Effector memory CD4-positive, alpha-beta T cell (primary cell): ENCODE measurements around the gene EPC1.

Source experiments
- DNase-seq, 3 donors: peaks; one replicate each; pipeline ENCODE4 v3.0.0-alpha.2; 2020
- H3K27ac ChIP-seq: 2 replicates; pipeline ENCODE4 v1.7.0; 2013; ENCODE audit warnings: mild to moderate bottlenecking, low read length, moderate library complexity; ENCODE audit not compliant: insufficient read depth, poor library complexity, severe bottlenecking
- H3K27me3 ChIP-seq: replicated peaks from 2 replicates; pipeline ENCODE4 v1.7.0; 2013; ENCODE audit warnings: mild to moderate bottlenecking, low read length; ENCODE audit not compliant: insufficient read depth, control insufficient read depth, poor library complexity, severe bottlenecking
- H3K36me3 ChIP-seq: 2 replicates; pipeline ENCODE4 v1.7.0; 2013; ENCODE audit warnings: mild to moderate bottlenecking, low read length, moderate library complexity; ENCODE audit not compliant: control insufficient read depth, insufficient read depth
- H3K4me1 ChIP-seq: 2 replicates; pipeline ENCODE4 v1.7.0; 2013; ENCODE audit warnings: low read length, mild to moderate bottlenecking; ENCODE audit not compliant: control insufficient read depth, insufficient read depth, poor library complexity, severe bottlenecking
- H3K4me3 ChIP-seq: 2 replicates; pipeline ENCODE4 v1.7.0; 2013; ENCODE audit warnings: low read length, low read depth, mild to moderate bottlenecking; ENCODE audit not compliant: insufficient read depth, poor library complexity, severe bottlenecking
- H3K9me3 ChIP-seq: 2 replicates; pipeline ENCODE4 v1.7.0; 2013; ENCODE audit warnings: mild to moderate bottlenecking, low read length, moderate library complexity; ENCODE audit not compliant: control insufficient read depth

The EPC1 gene

DNA sequence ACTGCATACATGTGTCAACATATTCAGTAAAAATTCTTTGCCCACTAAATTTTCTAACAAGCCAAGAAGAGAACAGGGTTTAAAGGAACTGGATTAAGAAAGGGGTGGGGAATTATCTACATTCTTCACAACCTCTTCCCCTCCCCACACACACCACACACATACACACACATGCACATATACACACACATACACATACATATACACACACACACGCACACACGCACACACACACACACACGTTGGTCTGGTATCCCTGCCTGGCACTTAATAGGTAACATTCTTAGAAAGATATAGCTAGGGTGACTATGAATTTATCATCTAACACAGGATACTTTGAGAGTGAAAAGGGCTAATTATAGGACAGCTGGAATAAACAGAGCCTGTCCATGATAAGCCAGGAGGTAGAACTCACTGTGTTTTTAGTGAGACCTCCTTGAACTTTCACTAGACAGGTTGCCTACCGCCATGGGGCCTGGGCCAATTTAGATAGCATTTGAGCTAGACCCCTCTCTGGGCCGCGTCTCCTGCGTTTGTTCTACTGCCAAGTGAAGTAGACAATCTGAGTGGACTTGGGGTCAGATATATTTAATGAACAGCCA is 33.1 kb upstream of the EPC1 start:
- Histone ChIP-seq H3K27ac (peak overlapping the region; percentile 88), H3K4me1 (no peaks in the 10 kb centered on the region), H3K36me3 (no peaks in the 10 kb centered on the region), H3K4me3 (peak overlapping the region; percentile 86), H3K27me3 (no peaks in the 10 kb centered on the region), H3K9me3 (no peaks in the 10 kb centered on the region)
- DNase-seq, result no peak

DNA sequence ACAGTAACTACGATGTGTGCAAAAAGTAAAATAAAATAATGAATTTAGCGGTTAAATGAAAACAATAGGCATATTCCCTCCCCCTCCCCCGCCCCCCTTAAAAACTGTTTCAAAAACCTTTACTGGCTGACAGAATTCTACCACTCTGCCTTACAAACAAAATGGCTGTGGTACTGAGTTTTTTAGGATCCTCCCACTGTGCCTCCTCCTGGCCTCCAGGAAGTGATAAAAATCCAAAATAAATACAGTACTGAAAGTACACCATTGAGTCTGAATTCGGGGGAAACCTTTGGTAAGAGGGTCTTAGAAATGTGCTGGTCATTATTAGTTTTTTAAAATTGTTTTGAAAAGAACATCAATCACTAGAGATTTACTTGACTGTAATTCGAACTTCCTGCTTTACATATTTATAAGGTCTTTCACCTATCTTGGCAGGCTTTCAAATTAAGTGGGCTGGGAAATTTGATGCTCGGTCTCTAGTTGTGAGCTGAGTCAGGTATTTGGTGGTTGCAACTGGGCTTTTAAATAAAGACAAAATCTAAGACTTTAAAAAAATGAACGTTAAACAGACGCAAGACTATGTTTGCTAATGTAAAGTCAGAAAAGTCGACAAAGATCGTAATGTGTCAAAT is 32.5 kb upstream of the EPC1 start:
- Histone ChIP-seq H3K27ac (peak overlapping the region; percentile 88), H3K36me3 (no peaks in the 10 kb centered on the region)
- DNase-seq, result no peak

DNA sequence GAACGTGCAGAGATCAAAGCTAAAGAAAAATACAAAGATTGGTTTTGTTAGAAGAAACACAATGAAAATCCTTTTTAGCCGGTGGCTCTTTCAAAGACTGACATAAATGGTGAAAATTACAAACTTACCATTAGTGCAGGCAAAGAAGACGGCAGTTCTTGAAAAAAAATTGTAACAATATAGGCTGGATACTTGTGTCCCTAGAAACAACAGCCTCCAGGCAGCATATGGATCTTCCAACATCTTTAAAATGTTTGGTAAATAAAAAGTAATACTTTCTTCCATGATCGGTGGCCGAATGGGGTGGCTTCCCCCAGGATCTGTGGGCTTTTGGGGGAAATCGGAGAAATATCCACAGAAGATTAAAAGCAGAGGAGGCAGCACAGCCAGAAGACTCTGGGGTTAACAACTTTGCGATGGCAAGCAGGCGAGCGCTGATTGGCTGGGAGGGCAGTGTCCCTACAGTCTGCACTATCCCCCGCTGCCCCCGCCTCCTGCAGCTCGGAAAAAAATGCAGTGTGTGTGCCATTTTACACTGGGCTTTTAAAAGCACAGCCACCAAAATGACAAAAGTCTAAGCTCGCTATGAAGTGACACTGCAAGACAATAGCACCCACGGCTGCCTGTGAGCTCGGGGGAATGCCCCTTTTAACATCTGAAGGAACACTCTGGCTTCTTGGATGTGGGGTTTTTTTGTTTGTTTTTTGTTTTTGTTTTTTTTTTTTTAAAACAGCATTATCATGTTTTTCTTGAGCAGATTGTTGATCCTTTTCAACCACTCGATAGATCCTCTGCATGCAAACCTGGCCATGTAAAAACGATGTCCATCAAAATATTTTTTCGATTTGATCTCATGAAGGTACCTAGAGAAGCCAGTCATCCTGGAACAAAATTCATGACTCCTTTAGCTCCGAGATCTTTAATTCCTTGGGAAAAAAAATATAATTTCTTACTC is 31.7 kb upstream of the EPC1 start:
- no peaks in the 10 kb centered on the region for H3K9me3 ChIP-seq
- no peaks in the 10 kb centered on the region for H3K4me1 ChIP-seq
- H3K4me3 ChIP-seq, result peak overlapping the region; percentile 86
- no peaks in the 10 kb centered on the region for H3K36me3 ChIP-seq
- peak overlapping the region; percentile 88 for H3K27ac ChIP-seq
- no peaks in the 10 kb centered on the region for H3K27me3 ChIP-seq
- peak; percentile 83 to 89 (median 88) for DNase-seq

More for the DNA sequence above, 32.5 kb upstream of the EPC1 start:
- no peaks in the 10 kb centered on the region for H3K9me3 ChIP-seq
- peak overlapping the region; percentile 86 for H3K4me3 ChIP-seq
- H3K27me3 ChIP-seq, result no peaks in the 10 kb centered on the region
- no peaks in the 10 kb centered on the region for H3K4me1 ChIP-seq

DNA sequence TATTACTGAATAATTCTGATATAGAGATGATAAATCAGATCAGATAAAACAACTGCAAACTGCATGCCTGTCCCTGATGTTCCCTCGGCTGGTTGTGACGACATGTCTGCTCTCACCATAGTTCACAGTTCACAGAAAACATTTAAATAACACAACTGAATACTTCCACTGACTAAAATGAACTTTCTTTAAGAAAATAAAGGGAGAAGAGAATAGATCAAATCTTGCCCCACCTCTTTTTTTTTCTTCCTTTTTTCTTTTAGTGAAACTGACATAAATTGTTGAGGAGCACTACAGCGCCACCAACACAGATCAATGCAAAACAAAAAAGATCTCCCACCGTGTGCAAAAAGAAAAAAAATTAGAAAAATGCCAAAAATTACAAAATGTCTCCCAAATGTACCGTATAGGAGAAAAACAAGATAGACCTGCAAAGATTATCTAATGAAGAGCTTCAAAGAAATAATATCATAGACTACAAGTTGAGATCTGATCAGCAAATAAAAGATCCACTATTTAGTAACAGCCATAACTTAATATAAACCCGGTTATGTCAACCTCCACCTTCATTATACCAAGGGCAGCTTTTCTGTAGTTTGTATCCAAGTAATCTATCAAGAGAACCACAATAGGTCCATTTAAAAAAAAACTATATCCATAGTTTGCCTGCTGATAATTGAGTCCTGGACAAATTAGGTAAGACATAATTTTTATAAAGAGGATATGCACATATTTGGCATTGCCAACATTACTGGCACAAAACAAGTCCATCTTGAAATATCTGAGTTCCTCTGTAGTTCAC is 30.7 kb upstream of the EPC1 start:
- Histone ChIP-seq H3K27me3 (no peaks in the 10 kb centered on the region), H3K36me3 (no peaks in the 10 kb centered on the region), H3K4me1 (no peaks in the 10 kb centered on the region), H3K4me3 (peak overlapping the region; percentile 86), H3K27ac (peak overlapping the region; percentile 88), H3K9me3 (no peaks in the 10 kb centered on the region)
- peak in 1 of 3 donors; percentile 27 for DNase-seq

GRCh38 chr10:32376771-32377170 is 29.8 kb upstream of the EPC1 start:
- Histone ChIP-seq H3K9me3 (no peaks in the 10 kb centered on the region), H3K4me1 (peaks cover 5% of the 10 kb centered on the region), H3K36me3 (no peaks in the 10 kb centered on the region), H3K27ac (peak overlapping the region; percentile 88), H3K4me3 (peak overlapping the region; percentile 86), H3K27me3 (no peaks in the 10 kb centered on the region)
- no peak for DNase-seq

- H3K4me3 ChIP-seq, result peak overlapping the region; percentile 86
- H3K36me3 ChIP-seq, result no peaks in the 10 kb centered on the region
- no peaks in the 10 kb centered on the region for H3K9me3 ChIP-seq
- peak overlapping the region; percentile 88 for H3K27ac ChIP-seq
- H3K27me3 ChIP-seq, result no peaks in the 10 kb centered on the region
- DNase-seq, result no peak
- H3K4me1 ChIP-seq, result peaks cover 5% of the 10 kb centered on the region
These were observed 29.1 kb upstream of the EPC1 start for GRCh38 chr10:32376097-32376496.

DNA sequence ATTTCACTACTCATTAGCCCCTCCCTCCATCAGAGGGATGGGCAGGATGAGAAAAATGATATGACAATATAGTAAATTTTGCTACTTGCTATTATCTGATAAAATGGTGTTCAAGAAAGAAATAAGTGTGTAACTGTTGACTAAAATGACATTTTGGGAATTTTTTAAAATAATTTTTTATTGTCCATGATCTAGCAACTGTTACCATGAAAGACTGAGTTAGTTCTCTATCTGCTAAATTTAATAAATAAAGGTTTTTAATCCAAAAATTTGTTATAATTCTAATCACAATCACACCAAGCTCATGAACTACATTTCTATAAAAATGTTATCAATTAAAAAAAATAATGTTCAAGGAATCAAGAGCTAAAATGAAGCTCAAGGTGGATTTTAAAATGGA is 28.7 kb upstream of the EPC1 start:
- H3K36me3 ChIP-seq, result peaks cover 2% of the 10 kb centered on the region
- no peaks in the 10 kb centered on the region for H3K27me3 ChIP-seq
- peak overlapping the region; percentile 88 for H3K27ac ChIP-seq
- peak overlapping the region; percentile 86 for H3K4me3 ChIP-seq
- no peak for DNase-seq
- no peaks in the 10 kb centered on the region for H3K9me3 ChIP-seq
- peaks cover 5% of the 10 kb centered on the region for H3K4me1 ChIP-seq

DNA sequence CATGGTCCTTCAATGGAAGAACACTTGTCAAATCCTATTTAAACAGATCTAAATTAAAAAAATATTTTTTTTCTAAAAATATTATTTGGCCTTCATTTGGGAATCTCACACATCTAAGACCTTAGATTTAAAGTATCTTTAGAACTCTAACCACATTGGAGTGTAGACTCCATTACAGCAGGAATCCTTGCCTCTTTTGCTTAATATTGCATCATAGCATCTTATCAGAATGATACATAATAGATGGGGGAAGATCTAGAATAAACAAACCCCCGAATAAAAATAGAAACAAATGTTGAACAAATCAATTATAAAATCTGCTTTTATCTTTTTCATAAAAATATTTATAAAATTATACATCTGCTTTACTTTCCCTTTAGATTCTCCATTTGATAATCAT is 27.6 kb upstream of the EPC1 start:
- Histone ChIP-seq H3K9me3 (no peaks in the 10 kb centered on the region), H3K4me3 (no peak overlapping the region), H3K27ac (no peak overlapping the region), H3K27me3 (no peaks in the 10 kb centered on the region), H3K36me3 (peaks cover 8% of the 10 kb centered on the region), H3K4me1 (peaks cover 5% of the 10 kb centered on the region)
- DNase-seq, result no peak

DNA sequence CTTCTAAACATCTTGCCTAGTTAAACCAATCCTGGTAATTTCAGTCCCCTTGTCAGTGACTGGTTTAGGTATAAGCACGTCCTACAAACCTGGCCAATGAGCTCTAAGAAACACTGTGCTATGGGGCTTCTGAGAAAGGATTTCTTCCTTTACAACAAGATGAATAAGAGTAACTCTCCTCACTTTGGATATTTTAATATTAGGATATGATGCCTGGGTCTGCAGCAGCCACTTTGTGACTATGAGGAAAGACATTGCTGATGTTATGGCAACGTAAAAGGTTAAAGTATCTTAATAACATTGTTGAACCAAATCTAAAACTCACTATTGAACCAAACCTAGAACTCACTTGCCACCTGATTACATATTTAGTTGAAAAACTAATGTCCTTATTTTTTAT is 26.5 kb upstream of the EPC1 start:
- Histone ChIP-seq H3K4me3 (no peak overlapping the region), H3K27ac (no peak overlapping the region), H3K4me1 (peaks cover 5% of the 10 kb centered on the region)

More for the DNA sequence above, 26.5 kb upstream of the EPC1 start:
- DNase-seq, result no peak
- no peaks in the 10 kb centered on the region for H3K27me3 ChIP-seq
- H3K36me3 ChIP-seq, result peaks cover 8% of the 10 kb centered on the region
- H3K9me3 ChIP-seq, result no peaks in the 10 kb centered on the region
